Lung (tissue), 12 donors: Measurements from ENCODE around the gene PRM2. TPM values are rescaled to one million over a fixed set of nuclear protein-coding genes. Genes with fewer than 3 reads are reported as not detected.
A peak's percentile ranks its signal among the peaks of the same experiment; 100 is the strongest.

ENCODE experiments used
- ATAC-seq: fragments of 200-7000 bp; cut with Tn5 transposase; one replicate; pipeline ENCODE4 v1.9.1; 2020; ENCODE audit warnings: moderate number of reproducible peaks; ENCODE audit not compliant: insufficient read depth, low FRiP score
- DNase-seq, 3 donors: peaks; one replicate each; pipeline ENCODE4 v3.0.0-alpha.2; 2013 to 2017
- H3K27ac ChIP-seq, 2 donors: one replicate each; pipeline ENCODE4 v1.5.1; 2013; ENCODE audit warnings: mild to moderate bottlenecking in 2 of 2, moderate library complexity in 2 of 2, control low read depth in 1 of 2, inconsistent platforms in 1 of 2, low read depth in 1 of 2, low read length in 1 of 2
- H3K27me3 ChIP-seq, 3 donors: one replicate each; pipeline ENCODE4 v1.5.1; 2013; ENCODE audit warnings: low read length in 2 of 3; ENCODE audit not compliant: control insufficient read depth in 3 of 3, insufficient read depth in 3 of 3
- H3K36me3 ChIP-seq, 4 donors: one replicate each; pipeline ENCODE4 v1.5.1; 2013; ENCODE audit warnings: low read length in 4 of 4, mild to moderate bottlenecking in 1 of 4, moderate library complexity in 1 of 4; ENCODE audit not compliant: control insufficient read depth in 4 of 4, insufficient read depth in 4 of 4
- H3K4me1 ChIP-seq, 5 donors: one replicate each; pipeline ENCODE4 v1.5.1; 2013; ENCODE audit warnings: low read length in 5 of 5, mild to moderate bottlenecking in 2 of 5, moderate library complexity in 1 of 5; ENCODE audit not compliant: control insufficient read depth in 5 of 5, insufficient read depth in 5 of 5
- H3K4me3 ChIP-seq: one replicate; pipeline ENCODE4 v1.5.1; 2013; ENCODE audit warnings: mild to moderate bottlenecking, control low read depth, moderate library complexity
- H3K9ac ChIP-seq, 2 donors: one replicate each; pipeline ENCODE4 v1.5.1; 2013; ENCODE audit warnings: low read length in 2 of 2, control low read depth in 1 of 2; ENCODE audit not compliant: insufficient read depth in 1 of 2
- H3K9me3 ChIP-seq, 4 donors: one replicate each; pipeline ENCODE4 v1.5.1; 2013; ENCODE audit warnings: low read length in 3 of 4, mild to moderate bottlenecking in 1 of 4, moderate library complexity in 1 of 4; ENCODE audit not compliant: control insufficient read depth in 4 of 4, insufficient read depth in 3 of 4
- WGBS, 2 donors: extraction: QIAGEN DNeasy Blood & Tissue Kit; methylation state at CpG; one replicate each; pipeline ENCODE4 v1.1.7; 2013; 5-methylcytosine and 5-hydroxymethylcytosine counted together
- polyA plus RNA-seq, 2 donors: library from polyadenylated mRNA; stranded (reverse); fragments of 200-250 nt; gene quantifications; one replicate each; pipeline ENCODE4 v1.2.1, GENCODE V29; 2013
- total RNA-seq, 2 donors: library from RNA; depleted of rRNA in 1 of 2; stranded (reverse); fragments of >200 nt in 1 of 2; gene quantifications; one replicate each; pipeline ENCODE4 v1.2.1, GENCODE V29; 2014 to 2021
- TF ChIP-seq, protein P1 (sequence below): IDR thresholded peaks from 2 replicates; pipeline ENCODE4 v1.5.1; 2012; ENCODE audit warnings: mild to moderate bottlenecking; ENCODE audit errors: control extremely low read depth, extremely low read depth
- donor health status: control.
- donor health status: control.
- donor health status: Bipolar disorder and iron deficiency.
- donor health status: healthy.
- donor health status: DM: yes; HTN: yes; CAD: no.

PRM2 gene
- total and polyA plus RNA-seq, 4 donors: not detected

DNA sequence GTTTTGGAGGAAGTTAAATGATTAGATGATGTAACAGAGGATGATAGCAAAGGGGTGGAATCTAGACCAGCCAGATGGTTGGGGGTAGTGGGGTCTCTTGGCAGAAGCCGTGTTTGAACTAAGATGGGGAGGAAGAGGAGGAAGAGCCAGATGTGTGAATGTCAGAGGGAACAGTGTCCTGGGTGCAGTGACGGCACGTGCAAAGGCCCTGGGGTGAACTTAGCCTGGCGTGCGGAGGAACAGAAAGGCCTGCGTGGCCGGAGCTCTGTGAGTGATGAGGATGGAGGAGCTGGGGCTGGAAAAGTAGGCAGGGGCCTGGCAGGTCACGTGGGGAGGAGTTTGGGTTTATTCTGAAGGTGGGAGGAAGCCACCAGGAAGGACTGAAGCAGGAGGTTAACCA lies 42.5 kb upstream of the PRM2 start:
- no peak overlapping the region for H3K4me3 ChIP-seq
- 84 to 91% methylated on average over 8 of the region's 8 CpGs for WGBS, 2 donors
- no peaks in the 10 kb centered on the region for H3K36me3 ChIP-seq
- DNase-seq (no peak), ATAC-seq (no peak)
- H3K9ac ChIP-seq: no peak overlapping the region
- no peak overlapping the region for H3K27ac ChIP-seq
- H3K9me3 ChIP-seq: no peaks in the 10 kb centered on the region
- TF ChIP-seq, protein P1, sequence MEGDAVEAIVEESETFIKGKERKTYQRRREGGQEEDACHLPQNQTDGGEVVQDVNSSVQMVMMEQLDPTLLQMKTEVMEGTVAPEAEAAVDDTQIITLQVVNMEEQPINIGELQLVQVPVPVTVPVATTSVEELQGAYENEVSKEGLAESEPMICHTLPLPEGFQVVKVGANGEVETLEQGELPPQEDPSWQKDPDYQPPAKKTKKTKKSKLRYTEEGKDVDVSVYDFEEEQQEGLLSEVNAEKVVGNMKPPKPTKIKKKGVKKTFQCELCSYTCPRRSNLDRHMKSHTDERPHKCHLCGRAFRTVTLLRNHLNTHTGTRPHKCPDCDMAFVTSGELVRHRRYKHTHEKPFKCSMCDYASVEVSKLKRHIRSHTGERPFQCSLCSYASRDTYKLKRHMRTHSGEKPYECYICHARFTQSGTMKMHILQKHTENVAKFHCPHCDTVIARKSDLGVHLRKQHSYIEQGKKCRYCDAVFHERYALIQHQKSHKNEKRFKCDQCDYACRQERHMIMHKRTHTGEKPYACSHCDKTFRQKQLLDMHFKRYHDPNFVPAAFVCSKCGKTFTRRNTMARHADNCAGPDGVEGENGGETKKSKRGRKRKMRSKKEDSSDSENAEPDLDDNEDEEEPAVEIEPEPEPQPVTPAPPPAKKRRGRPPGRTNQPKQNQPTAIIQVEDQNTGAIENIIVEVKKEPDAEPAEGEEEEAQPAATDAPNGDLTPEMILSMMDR: no peak
- no peaks in the 10 kb centered on the region for H3K27me3 ChIP-seq
- peaks cover 0 to 32% (median 4%) of the 10 kb centered on the region in 5 donors for H3K4me1 ChIP-seq

DNA sequence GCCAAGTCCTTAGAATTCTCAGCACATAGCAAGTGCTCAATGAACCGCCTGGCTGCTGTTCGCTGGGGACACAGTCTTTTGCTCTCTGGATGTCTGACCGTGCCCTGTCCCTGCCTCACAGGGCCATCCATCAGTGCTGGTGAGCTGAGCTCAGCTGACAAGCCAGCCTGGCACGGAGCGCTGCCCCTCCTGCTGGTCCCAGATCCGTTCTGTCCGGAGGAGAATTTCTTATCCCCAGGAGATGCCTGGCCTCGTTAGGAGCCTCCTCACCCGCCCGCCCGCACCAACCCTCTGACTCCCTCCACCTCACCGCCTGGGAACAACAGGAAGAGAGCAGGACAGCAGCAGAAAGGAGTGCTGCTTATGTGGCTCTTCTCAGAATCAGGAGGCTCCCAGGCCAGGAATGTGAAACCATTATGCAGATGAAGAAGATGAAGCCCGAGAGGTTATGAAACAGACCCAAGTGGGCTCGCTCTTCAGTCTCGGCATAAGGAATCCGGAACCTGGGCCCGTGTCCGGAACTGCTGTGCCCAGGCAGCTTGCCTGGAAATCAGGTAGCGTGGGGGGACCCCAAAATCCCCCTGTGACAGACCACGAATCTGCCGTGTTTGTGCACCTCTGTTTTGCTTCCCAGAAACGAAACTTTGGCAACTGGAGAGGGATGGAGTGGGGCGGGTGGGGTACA lies 40.2 kb upstream of the PRM2 start:
- H3K9ac ChIP-seq: no peak overlapping the region
- WGBS, 2 donors: 83 to 93% methylated on average over 23 of the region's 23 CpGs
- H3K36me3 ChIP-seq: no peaks in the 10 kb centered on the region
- H3K27ac ChIP-seq: no peak overlapping the region
- no peak overlapping the region for H3K4me3 ChIP-seq
- TF ChIP-seq, protein P1: no peak
- H3K4me1 ChIP-seq: peaks cover 0 to 46% (median 10%) of the 10 kb centered on the region in 5 donors
- ATAC-seq (no peak), DNase-seq (peak in 1 of 3 donors; percentile 41)
- H3K27me3 ChIP-seq: no peaks in the 10 kb centered on the region
- H3K9me3 ChIP-seq: no peaks in the 10 kb centered on the region

DNA sequence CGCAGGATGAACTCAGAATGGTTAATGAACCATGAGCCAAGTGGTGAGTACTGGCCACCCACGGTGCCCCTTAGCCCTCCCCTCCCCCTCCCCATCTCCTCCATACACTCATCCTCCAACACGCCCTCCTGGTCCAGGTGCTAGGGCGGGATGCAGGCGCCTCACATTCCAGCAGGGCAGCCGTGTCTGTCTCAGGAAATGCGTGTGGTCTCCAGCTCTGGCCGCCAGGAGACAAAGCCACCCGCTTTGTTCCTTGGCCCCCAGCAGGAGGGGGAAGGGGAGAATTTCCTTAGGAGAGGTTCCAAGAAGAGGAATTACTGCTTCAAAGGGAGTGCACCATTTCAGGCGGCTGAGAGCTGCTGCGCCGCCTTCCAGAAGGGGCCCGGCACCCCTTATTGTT lies 39.2 kb upstream of the PRM2 start:
- Histone ChIP-seq H3K36me3 (no peaks in the 10 kb centered on the region), H3K4me3 (no peak overlapping the region), H3K4me1 (peaks cover 0 to 46% (median 10%) of the 10 kb centered on the region in 5 donors), H3K27me3 (no peaks in the 10 kb centered on the region), H3K27ac (no peak overlapping the region), H3K9ac (no peak overlapping the region), H3K9me3 (no peaks in the 10 kb centered on the region)
- WGBS, 2 donors: 64 to 68% methylated on average over 13 of the region's 13 CpGs
- TF ChIP-seq, protein P1: no peak
- no peak for ATAC-seq
- peak; percentile 86 to 93 (median 92) for DNase-seq
